ENCODE results near the gene C1QL1. TPM values are rescaled to one million over a fixed set of nuclear protein-coding genes. Genes with fewer than 3 reads are reported as not detected.

The C1QL1 gene
- 0.86 TPM in 1 of 2 replicates, not detected in the other for total RNA-seq (2014; rRNA removed; shearing (Covaris generic))
- 0.14 and 0.77 TPM in 2 replicates for polyA plus RNA-seq (2016; fragmentation: Nextera tagmentation; extraction: Ambion mirVana)

- Histone ChIP-seq H3K27me3 (replicated peaks; ENCODE audit: insufficient read depth) (peaks cover 24% of the 10 kb centered on the region), H4K20me1 (ENCODE audit: insufficient read depth) (no peaks in the 10 kb centered on the region), H3K27ac (no peak within 1 kb of the TSS), H3K9me2 (ENCODE audit: insufficient read depth) (no peaks in the 10 kb centered on the region), H3K9me3 (ENCODE audit: low read depth) (no peaks in the 10 kb centered on the region), H3F3A (ENCODE audit: insufficient read depth) (peaks cover 16% of the 10 kb centered on the region; the same call in 1 of the 2 replicates), H3K4me3 (peak within 1 kb of the TSS; percentile 74), H2AFZ (peak within 1 kb of the TSS; percentile 80), H3K79me2 (ENCODE audit: insufficient read depth) (no peaks in the 10 kb centered on the region), H3K9ac (peak within 1 kb of the TSS; percentile 33; the same call in 1 of the 2 replicates), H3K4me1 (ENCODE audit: insufficient read depth) (peaks cover 16% of the 10 kb centered on the region), H3K4me2 (ENCODE audit: unreplicated experiment) (peak within 1 kb of the TSS; percentile 81), H3K36me3 (ENCODE audit: low read depth) (no peaks in the 10 kb centered on the region)
- 12 to 20% methylated on average over 14 to 78 of the region's 81 CpGs for WGBS, 2 experiments (ENCODE audit: low coverage in 1 of 2, low lambda C conversion rate in 2 of 2, missing lambda C conversion rate in 2 of 2)
- TF ChIP-seq EZH2 (IDR thresholded peaks at IDR 0.05; ENCODE audit: insufficient read depth, poor library complexity, severe bottlenecking) (no peak), EZH2phosphoT487 (IDR thresholded peaks at IDR 0.05; ENCODE audit: insufficient read depth, low read depth) (no peak)
- in situ Hi-C loops (cut with MboI) = no loop called here
- peak; percentile 96 for DNase-seq
Observed at GRCh38 chr17:44968225-44969143, at the start of gene C1QL1. C1QL1 (minus strand) TSS chr17:44968303; CDS start chr17:44968048, 255 bp downstream.

DNA sequence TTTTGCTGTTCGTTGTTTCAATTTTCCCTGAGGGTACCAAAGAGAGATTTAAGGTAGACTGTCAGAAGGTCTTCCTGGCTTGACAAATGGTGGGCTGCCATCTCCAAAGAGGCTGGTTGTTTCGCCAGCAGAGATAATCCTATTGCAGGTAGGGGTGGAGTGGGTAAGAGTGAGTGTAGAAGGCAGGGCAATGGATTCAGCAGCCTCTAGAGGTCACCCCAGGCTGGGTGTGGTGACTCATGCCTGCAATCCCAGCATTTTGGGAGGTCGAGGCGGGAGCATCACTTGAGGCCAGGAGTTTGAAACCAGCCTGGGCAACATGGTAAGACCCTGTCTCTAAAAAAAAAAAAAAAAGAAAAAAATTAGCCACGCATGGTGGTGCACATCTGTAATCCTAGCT lies 48.7 kb upstream of the C1QL1 start:
- Histone ChIP-seq H3K9me2 (ENCODE audit: insufficient read depth) (no peaks in the 10 kb centered on the region), H3K9ac (no peak overlapping the region), H3K27me3 (replicated peaks; ENCODE audit: insufficient read depth) (no peaks in the 10 kb centered on the region), H3K27ac (no peak overlapping the region), H4K20me1 (ENCODE audit: insufficient read depth) (no peaks in the 10 kb centered on the region), H3K4me2 (ENCODE audit: unreplicated experiment) (no peak overlapping the region), H3K4me1 (ENCODE audit: insufficient read depth) (peaks cover 10% of the 10 kb centered on the region), H2AFZ (no peak overlapping the region), H3K4me3 (no peak overlapping the region), H3K36me3 (ENCODE audit: low read depth) (no peaks in the 10 kb centered on the region), H3F3A (ENCODE audit: insufficient read depth) (0 out of 2 replicates have a peak, but pooled peaks cover 5% of the 10 kb centered on the region), H3K79me2 (ENCODE audit: insufficient read depth) (no peaks in the 10 kb centered on the region), H3K9me3 (ENCODE audit: low read depth) (no peaks in the 10 kb centered on the region)
- 73 to 78% methylated on average over 5 of the region's 5 CpGs for WGBS, 2 experiments (ENCODE audit: low coverage in 1 of 2, low lambda C conversion rate in 2 of 2, missing lambda C conversion rate in 2 of 2)
- in situ Hi-C loops (cut with MboI) = loop anchor here (10.0 kb wide), 1 partner anchor 92 kb away; no protein-coding TSS in a partner anchor
- DNase-seq = peak; percentile 47
- TF ChIP-seq EZH2phosphoT487 (IDR thresholded peaks at IDR 0.05; ENCODE audit: insufficient read depth, low read depth) (no peak), EZH2 (IDR thresholded peaks at IDR 0.05; ENCODE audit: insufficient read depth, poor library complexity, severe bottlenecking) (no peak)

- Histone ChIP-seq H3F3A (ENCODE audit: insufficient read depth) (0 out of 2 replicates have a peak, but pooled peaks cover 5% of the 10 kb centered on the region), H3K9me3 (ENCODE audit: low read depth) (no peaks in the 10 kb centered on the region), H3K4me1 (ENCODE audit: insufficient read depth) (peaks cover 5% of the 10 kb centered on the region), H3K27ac (no peak overlapping the region), H3K9me2 (ENCODE audit: insufficient read depth) (no peaks in the 10 kb centered on the region), H3K9ac (no peak overlapping the region), H3K36me3 (ENCODE audit: low read depth) (no peaks in the 10 kb centered on the region), H3K4me3 (no peak overlapping the region), H4K20me1 (ENCODE audit: insufficient read depth) (no peaks in the 10 kb centered on the region), H3K4me2 (ENCODE audit: unreplicated experiment) (no peak overlapping the region), H2AFZ (no peak overlapping the region), H3K79me2 (ENCODE audit: insufficient read depth) (no peaks in the 10 kb centered on the region), H3K27me3 (replicated peaks; ENCODE audit: insufficient read depth) (no peaks in the 10 kb centered on the region)
- WGBS, 2 experiments (ENCODE audit: low coverage in 1 of 2, low lambda C conversion rate in 2 of 2, missing lambda C conversion rate in 2 of 2) = 65 to 78% methylated on average over 7 of the region's 7 CpGs
- TF ChIP-seq EZH2 (IDR thresholded peaks at IDR 0.05; ENCODE audit: insufficient read depth, poor library complexity, severe bottlenecking) = no peak
- TF ChIP-seq EZH2phosphoT487 (IDR thresholded peaks at IDR 0.05; ENCODE audit: insufficient read depth, low read depth) = no peak
- in situ Hi-C loops (cut with MboI) = loop anchor here (10.0 kb wide), 1 partner anchor 91 kb away; no protein-coding TSS in a partner anchor
- DNase-seq = no peak
Observed at GRCh38 chr17:45016237-45016636, 48.1 kb upstream of the C1QL1 start.

- no peaks in the 10 kb centered on the region for H4K20me1 ChIP-seq (ENCODE audit: insufficient read depth)
- in situ Hi-C loops (cut with MboI) = loop anchor here (10.0 kb wide), 1 partner anchor 89 kb away; no protein-coding TSS in a partner anchor
- no peaks in the 10 kb centered on the region for H3K36me3 ChIP-seq (ENCODE audit: low read depth)
- H3K4me2 ChIP-seq (ENCODE audit: unreplicated experiment) = no peak overlapping the region
- H3K9me3 ChIP-seq (ENCODE audit: low read depth) = no peaks in the 10 kb centered on the region
- H3K4me1 ChIP-seq (ENCODE audit: insufficient read depth) = no peaks in the 10 kb centered on the region
- DNase-seq = no peak
- no peaks in the 10 kb centered on the region for H3K9me2 ChIP-seq (ENCODE audit: insufficient read depth)
- 60 to 68% methylated on average over 17 of the region's 17 CpGs for WGBS, 2 experiments (ENCODE audit: low coverage in 1 of 2, low lambda C conversion rate in 2 of 2, missing lambda C conversion rate in 2 of 2)
- no peaks in the 10 kb centered on the region for H3K27me3 ChIP-seq (replicated peaks; ENCODE audit: insufficient read depth)
- H3K4me3 ChIP-seq = no peak overlapping the region
- H3K27ac ChIP-seq = no peak overlapping the region
- no peak overlapping the region for H2AFZ ChIP-seq
- H3F3A ChIP-seq (ENCODE audit: insufficient read depth) = no peaks in the 10 kb centered on the region
- no peaks in the 10 kb centered on the region for H3K79me2 ChIP-seq (ENCODE audit: insufficient read depth)
- no peak overlapping the region for H3K9ac ChIP-seq
- no peak for TF ChIP-seq EZH2 (IDR thresholded peaks at IDR 0.05; ENCODE audit: insufficient read depth, poor library complexity, severe bottlenecking)
- no peak for TF ChIP-seq EZH2phosphoT487 (IDR thresholded peaks at IDR 0.05; ENCODE audit: insufficient read depth, low read depth)
Observed at GRCh38 chr17:45013021-45013997, 45.2 kb upstream of the C1QL1 start.
